GM12878 (cell line): ENCODE measurements around the gene PRDM7.

Experiments used
- BRCA1 ChIP-seq: IDR thresholded peaks from 2 replicates; pipeline ENCODE4 v1.6.1; 2011; ENCODE audit warnings: low read depth, low read length, improper control_type of control experiment
- CREB1 ChIP-seq: IDR thresholded peaks from 2 replicates; pipeline ENCODE4 v1.6.1; 2012; ENCODE audit warnings: low read depth, mild to moderate bottlenecking, inconsistent platforms
- ESRRA ChIP-seq: IDR thresholded peaks from 2 replicates; pipeline ENCODE4 v1.6.1; 2012; ENCODE audit warnings: mild to moderate bottlenecking, low read length, improper control_type of control experiment
- POLR2A ChIP-seq: IDR thresholded peaks from 2 replicates; pipeline ENCODE4 v1.6.1; 2011; ENCODE audit warnings: low read depth, mild to moderate bottlenecking, low read length
- RELA ChIP-seq: fragments of 450-650 bp; IDR thresholded peaks from 2 replicates; pipeline ENCODE4 v1.8.0; 2014; ENCODE audit warnings: borderline replicate concordance; ENCODE audit not compliant: partially characterized antibody
- SRF ChIP-seq, 2 experiments: IDR thresholded peaks; 2 replicates each; pipeline ENCODE4 v1.6.1; 2011; ENCODE audit warnings: low read depth in 2 of 2, low read length in 2 of 2, mild to moderate bottlenecking in 1 of 2, moderate library complexity in 1 of 2
- SUPT20H ChIP-seq: IDR thresholded peaks from 2 replicates; pipeline ENCODE4 v1.6.1; 2011; ENCODE audit warnings: low read depth, mild to moderate bottlenecking, low read length, moderate library complexity, borderline replicate concordance; ENCODE audit not compliant: control insufficient read depth
- ZSCAN29 ChIP-seq: fragments of 450-650 bp; IDR thresholded peaks from 2 replicates; pipeline ENCODE4 v1.6.1; 2017; ENCODE audit warnings: mild to moderate bottlenecking, moderate library complexity
- ZZZ3 ChIP-seq: IDR thresholded peaks from 2 replicates; pipeline ENCODE4 v1.6.1; 2011; ENCODE audit warnings: low read depth; ENCODE audit not compliant: control insufficient read depth, insufficient read length
- TF ChIP-seq, protein P1 (sequence below): IDR thresholded peaks from 2 replicates; pipeline ENCODE4 v1.6.1; 2011; ENCODE audit warnings: borderline replicate concordance, low read depth, mild to moderate bottlenecking, moderate library complexity, mixed read lengths, low read length; ENCODE audit not compliant: insufficient read depth; ENCODE audit errors: extremely low read length
- TF ChIP-seq, protein P2 (sequence below), 3 experiments: IDR thresholded peaks in 2 of 3; conservative IDR thresholded peaks in 1 of 3; 2 replicates each; pipeline ENCODE4 v1.5.1; 2011; ENCODE audit warnings: low read depth in 3 of 3, low read length in 3 of 3, mild to moderate bottlenecking in 3 of 3, control low read depth in 2 of 3, moderate library complexity in 2 of 3, inconsistent platforms in 1 of 3, mixed read lengths in 1 of 3; ENCODE audit not compliant: control insufficient read depth in 2 of 3, insufficient read depth in 1 of 3; ENCODE audit errors: extremely low read depth in 1 of 3

DNA sequence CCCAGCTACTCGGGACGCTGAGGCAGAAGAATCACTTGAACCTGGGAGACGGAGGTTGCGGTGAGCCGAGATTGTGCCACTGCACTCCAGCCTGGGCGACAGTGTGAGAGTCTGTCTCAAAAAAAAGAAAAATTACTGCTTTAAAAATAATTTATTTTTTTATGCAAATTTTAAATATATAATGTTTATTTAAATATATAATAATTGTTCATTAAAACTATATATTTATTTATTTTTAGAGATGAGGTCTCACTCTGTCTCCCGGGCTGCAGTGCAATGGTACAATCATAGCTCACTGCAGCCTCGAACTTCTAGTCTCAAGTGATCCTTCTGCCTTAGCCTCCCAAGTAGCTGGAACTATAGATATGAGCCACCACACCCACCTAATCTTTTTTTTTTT is 42.6 kb downstream of the PRDM7 start:
- TF ChIP-seq CREB1: no peak
- no peak for TF ChIP-seq SUPT20H
- TF ChIP-seq POLR2A: no peak
- TF ChIP-seq BRCA1: no peak
- TF ChIP-seq SRF (IDR thresholded peaks at IDR 0.05; ENCODE audit: low read depth in 2 of 2, low read length in 2 of 2): no peak
- TF ChIP-seq ZSCAN29: no peak
- no peak for TF ChIP-seq RELA
- TF ChIP-seq, protein P1, sequence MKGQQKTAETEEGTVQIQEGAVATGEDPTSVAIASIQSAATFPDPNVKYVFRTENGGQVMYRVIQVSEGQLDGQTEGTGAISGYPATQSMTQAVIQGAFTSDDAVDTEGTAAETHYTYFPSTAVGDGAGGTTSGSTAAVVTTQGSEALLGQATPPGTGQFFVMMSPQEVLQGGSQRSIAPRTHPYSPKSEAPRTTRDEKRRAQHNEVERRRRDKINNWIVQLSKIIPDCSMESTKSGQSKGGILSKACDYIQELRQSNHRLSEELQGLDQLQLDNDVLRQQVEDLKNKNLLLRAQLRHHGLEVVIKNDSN: no peak
- TF ChIP-seq, protein P2, sequence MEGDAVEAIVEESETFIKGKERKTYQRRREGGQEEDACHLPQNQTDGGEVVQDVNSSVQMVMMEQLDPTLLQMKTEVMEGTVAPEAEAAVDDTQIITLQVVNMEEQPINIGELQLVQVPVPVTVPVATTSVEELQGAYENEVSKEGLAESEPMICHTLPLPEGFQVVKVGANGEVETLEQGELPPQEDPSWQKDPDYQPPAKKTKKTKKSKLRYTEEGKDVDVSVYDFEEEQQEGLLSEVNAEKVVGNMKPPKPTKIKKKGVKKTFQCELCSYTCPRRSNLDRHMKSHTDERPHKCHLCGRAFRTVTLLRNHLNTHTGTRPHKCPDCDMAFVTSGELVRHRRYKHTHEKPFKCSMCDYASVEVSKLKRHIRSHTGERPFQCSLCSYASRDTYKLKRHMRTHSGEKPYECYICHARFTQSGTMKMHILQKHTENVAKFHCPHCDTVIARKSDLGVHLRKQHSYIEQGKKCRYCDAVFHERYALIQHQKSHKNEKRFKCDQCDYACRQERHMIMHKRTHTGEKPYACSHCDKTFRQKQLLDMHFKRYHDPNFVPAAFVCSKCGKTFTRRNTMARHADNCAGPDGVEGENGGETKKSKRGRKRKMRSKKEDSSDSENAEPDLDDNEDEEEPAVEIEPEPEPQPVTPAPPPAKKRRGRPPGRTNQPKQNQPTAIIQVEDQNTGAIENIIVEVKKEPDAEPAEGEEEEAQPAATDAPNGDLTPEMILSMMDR (IDR thresholded peaks at IDR 0.05 in 2 of 3, conservative IDR thresholded peaks at IDR 0.05 in 1 of 3; ENCODE audit: control insufficient read depth in 2 of 3, extremely low read depth in 1 of 3, insufficient read depth in 1 of 3, low read depth in 3 of 3, low read length in 3 of 3): no peak
- TF ChIP-seq ZZZ3: no peak
- no peak for TF ChIP-seq ESRRA
